ENCODE measurements around the gene DNAJC5G.

The DNAJC5G gene, protein sequence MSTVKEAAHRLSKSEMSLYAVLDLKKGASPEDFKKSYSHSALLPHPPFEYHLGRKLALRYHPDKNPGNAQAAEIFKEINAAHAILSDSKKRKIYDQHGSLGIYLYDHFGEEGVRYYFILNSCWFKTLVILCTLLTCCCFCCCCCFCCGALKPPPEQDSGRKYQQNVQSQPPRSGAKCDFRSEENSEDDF

DNA sequence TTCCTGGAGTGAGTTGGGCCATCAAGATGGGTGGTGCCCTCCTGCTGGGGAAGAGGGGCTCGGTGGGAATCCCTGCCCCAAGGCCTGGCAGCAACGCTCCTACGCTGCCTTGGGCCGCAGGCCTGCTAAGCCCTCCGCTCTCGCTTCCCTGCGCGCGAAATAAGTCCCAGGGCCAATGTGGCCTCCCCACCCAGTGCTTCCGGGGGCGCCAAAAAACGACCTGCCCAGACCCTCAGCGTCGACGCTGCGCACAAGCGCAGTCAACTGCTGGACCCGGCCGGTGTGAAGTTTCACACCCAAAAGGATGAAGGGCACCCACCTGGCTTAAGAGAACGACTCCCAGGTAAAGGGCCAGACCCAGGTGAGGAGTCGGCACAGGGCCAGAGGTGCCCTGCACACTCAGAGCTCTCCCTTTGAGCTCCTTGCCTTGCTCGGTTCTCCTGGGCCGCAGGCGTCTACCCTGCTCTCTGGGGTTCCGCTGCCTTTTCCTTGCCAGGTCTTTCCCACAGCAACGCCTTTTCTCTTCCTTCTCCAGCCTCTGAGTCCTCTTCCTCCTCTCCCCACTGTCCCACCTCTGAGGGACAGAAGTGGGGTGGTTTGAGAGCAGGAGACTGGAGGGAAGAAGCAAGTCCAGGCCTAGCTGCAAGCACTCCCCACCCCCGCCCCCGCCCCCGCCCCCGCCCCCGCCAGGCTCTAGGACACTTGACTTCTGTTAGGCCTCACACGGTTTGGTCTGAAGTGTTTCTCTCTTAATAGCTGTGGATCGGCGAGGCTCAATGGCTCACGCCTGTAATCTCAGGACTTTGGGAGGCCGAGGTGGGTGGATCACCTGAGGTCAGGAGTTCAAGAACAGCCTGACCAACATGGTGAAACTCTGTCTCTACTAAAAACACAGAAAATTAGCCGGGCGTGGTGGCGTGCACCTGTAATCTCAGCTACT is at the start of gene DNAJC5G:
Gene DNAJC5G (plus strand): TSS at position 223 of the 940 bp plus-strand sequence. CDS start 1,296 bp downstream, outside the sequence.
- DNase-seq: no peak

DNA sequence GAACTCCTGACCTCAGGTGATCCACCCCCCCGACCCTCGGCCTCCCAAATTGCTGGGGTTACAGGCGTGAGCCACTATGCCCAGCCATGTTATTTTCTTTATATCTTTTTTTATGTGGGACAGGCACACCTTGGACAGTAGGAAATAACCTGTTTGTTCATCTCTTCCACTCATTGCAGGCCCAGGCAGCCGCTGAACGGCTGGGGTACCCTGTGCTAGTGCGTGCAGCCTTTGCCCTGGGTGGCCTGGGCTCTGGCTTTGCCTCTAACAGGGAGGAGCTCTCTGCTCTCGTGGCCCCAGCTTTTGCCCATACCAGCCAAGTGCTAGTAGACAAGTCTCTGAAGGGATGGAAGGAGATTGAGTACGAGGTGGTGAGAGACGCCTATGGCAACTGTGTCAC is 49.7 kb upstream of the DNAJC5G start:
- no peak for DNase-seq

DNA sequence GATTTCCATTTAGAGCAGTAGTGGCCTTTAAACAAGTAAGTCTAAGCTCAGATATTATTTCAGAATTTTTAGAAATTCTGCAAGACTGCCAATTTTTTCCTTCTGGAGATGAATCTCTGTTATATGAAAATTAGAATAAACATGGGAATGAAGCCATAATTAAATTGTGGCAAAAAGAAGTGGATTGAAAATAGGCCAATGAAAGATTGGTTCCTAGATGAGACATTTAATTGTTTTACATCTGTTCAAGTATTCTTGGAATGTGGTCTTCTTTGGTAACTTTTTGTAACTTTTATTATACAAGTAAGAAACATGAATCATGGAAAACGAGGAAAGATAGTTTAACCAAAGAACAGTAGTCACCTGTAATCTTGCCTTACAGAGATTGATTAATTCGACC is 47.7 kb upstream of the DNAJC5G start:
- no peak for DNase-seq

- no peak for DNase-seq
Observed at GRCh38 chr2:27231921-27232320, 43.3 kb upstream of the DNAJC5G start.

DNA sequence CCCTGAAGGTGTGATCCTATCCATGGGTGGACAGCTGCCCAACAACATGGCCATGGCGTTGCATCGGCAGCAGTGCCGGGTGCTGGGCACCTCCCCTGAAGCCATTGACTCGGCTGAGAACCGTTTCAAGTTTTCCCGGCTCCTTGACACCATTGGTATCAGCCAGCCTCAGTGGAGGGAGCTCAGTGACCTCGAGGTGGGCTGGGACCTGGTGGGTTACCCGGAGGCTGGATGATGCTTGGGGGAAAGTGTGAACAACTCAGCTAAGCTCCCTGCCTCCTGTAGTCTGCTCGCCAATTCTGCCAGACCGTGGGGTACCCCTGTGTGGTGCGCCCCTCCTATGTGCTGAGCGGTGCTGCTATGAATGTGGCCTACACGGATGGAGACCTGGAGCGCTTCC is 41.9 kb upstream of the DNAJC5G start:
- DNase-seq: no peak

DNA sequence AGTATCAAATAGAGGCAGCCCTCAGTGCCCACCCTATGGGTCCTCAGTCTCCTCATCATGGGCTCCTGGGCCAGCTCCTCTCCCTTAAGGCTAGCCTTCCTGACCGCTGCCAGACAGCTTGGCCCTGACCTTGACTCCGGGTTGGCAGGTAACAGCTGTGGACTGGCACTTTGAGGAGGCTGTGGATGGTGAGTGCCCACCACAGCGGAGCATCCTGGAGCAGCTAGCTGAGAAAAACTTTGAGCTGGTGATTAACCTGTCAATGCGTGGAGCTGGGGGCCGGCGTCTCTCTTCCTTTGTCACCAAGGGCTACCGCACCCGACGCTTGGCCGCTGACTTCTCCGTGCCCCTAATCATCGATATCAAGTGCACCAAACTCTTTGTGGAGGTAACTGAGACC is 39.1 kb upstream of the DNAJC5G start:
- no peak for DNase-seq

GRCh38 chr2:27236626-27237025 is 38.6 kb upstream of the DNAJC5G start:
- DNase-seq: no peak

GRCh38 chr2:27237341-27237945 is 37.8 kb upstream of the DNAJC5G start:
- no peak for DNase-seq

DNA sequence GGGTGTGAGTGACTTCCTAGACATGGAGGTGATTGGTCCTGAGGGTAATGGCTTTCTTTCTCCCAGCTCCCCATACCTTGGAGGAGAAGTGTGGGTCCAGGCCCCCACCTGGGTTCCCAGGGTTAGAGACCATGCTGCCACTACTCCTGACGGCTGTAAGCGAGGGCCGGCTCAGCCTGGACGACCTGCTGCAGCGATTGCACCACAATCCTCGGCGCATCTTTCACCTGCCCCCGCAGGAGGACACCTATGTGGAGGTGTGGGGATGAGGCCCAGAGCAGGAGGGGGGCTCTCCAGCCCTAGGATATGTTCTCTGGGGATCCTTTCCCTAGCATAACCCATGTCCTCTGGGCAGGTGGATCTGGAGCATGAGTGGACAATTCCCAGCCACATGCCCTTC is 36.3 kb upstream of the DNAJC5G start:
- DNase-seq: no peak

GRCh38 chr2:27240406-27240805 is 34.8 kb upstream of the DNAJC5G start:
- no peak for DNase-seq

DNA sequence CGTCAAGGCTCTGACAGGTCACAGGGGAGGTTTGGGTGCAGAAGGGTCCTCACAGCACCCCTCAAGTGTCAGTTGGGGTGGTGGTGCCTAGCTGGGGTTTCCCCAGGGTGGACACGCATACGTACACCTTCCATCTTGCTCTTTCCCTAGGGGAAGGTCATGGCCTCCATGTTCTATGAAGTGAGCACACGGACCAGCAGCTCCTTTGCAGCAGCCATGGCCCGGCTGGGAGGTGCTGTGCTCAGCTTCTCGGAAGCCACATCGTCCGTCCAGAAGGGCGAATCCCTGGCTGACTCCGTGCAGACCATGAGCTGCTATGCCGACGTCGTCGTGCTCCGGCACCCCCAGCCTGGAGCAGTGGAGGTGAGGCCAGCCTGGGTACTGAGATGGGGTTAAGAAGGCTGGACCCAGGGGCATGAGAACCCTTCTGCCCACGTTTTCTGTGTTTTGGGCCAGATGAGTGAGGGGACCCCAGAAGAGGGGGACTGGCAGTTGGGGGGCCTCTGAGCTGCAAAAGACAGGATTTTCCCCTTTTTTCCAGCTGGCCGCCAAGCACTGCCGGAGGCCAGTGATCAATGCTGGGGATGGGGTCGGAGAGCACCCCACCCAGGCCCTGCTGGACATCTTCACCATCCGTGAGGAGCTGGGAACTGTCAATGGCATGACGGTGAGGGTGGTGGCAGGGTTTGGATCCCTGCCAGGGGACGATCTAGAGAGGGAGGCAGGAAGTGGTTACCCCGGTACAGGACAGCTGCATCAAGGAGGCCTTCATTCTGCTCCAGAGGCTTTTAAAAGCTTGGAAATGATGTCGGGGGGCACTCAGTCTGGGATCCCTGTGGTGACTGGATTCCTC is 33.2 kb upstream of the DNAJC5G start:
- no peak for DNase-seq

DNA sequence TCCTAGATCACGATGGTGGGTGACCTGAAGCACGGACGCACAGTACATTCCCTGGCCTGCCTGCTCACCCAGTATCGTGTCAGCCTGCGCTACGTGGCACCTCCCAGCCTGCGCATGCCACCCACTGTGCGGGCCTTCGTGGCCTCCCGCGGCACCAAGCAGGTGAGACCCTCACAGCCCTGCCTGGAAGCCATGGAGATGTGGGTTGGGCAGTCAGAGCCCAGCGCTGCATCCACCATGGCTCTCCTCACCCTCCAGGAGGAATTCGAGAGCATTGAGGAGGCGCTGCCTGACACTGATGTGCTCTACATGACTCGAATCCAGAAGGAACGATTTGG is 32.6 kb upstream of the DNAJC5G start:
- no peak for DNase-seq

DNA sequence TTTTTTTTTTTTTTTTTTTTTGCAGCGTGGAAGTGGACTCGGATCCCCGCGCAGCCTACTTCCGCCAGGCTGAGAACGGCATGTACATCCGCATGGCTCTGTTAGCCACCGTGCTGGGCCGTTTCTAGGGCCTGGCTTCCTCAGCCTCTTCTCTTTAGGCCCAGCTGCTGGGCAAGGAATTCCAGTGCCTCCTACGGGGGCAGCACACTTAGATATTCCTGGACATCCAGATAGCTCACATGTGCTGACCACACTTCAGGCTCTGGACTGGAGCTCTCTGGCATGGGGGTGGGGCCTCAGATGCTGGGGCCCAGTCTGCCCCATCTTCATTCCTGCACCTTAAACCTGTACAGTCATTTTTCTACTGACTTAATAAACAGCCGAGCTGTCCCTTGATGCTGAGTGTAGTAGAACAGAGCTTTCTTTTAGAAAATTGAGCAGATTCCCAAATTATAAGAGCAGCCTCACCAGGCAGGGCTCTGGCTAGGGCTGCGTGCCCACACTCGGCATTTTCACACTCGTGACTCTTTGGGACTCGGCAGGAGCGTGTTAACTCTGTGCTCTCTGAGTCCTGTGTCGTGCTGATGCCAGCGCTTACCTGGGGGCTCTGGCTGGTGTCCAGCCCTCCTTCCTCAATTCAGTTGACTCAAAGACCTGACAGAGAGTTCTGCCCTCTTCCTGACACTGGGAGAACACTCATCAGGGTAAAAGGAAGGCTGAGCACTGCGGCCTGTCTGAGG is 31.7 kb upstream of the DNAJC5G start:
- no peak for DNase-seq

DNA sequence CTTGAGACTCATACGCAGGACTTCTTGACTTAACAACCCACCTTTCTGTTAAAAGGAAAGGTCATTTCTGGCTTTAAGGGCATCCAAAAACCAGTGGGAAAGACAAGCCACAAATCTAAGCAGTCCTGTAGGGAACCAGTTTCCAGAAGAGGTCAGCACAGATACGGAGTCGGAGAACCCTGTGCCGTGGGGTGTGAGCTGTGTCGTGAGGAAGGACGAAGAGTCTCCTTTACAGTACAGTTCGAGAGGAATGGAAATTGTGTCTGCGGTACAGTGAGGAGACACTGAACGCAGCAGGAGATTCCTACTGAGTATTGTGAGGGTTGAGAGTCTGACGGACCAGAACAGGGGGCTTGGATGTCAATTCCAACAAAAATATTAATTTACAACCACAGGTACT is 30.1 kb upstream of the DNAJC5G start:
- no peak for DNase-seq

- DNase-seq: no peak
Observed at GRCh38 chr2:27245626-27246025, 29.6 kb upstream of the DNAJC5G start.

GRCh38 chr2:27247893-27248292 is 27.3 kb upstream of the DNAJC5G start:
- DNase-seq: no peak

GRCh38 chr2:27249159-27249890 is 25.9 kb upstream of the DNAJC5G start:
- DNase-seq: no peak

DNA sequence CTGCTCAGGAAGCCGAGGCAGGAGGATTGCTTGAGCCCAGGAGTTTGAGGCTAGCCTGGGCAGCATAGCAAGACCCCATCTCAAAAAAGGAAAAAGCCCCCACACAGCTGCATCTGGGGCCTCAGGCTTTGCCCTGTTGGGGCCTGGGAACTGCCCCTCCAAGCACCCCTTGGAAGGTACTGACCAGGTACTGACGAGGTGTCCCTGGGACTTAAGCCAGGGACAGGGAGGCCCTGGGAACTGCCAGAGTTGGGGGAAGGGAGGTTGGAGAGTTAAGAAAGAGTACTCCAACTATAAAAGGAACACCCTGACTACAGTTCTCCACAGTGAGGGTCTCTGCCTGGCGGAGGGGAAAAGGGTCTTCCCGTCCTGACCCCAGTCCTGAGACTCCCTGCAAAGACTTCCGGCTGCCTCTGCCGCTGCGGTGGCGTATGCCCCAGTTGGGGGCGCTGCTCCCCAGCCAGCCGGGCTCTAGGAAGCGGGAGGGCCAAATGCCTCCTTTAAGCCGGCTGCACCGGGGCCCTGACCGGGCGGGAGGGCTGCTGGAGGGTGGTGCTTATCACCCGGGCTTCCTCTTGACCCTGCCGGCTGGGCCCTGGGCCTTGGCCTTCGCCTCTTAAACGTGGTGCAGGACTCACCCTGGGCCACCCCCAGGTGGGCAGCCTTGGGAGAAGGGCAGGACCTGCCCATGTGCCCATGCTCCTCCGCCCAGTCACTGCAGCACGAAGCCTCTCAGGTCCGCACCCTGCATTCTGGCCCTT is 25.2 kb upstream of the DNAJC5G start:
- DNase-seq: peak; percentile 55 to 70

GRCh38 chr2:27250652-27251379 is 24.4 kb upstream of the DNAJC5G start:
- no peak for DNase-seq

- DNase-seq: no peak
Observed at GRCh38 chr2:27251766-27252165, 23.5 kb upstream of the DNAJC5G start.
